Neural progenitor cell (in vitro differentiated cells): Measurements from ENCODE around the gene SLC9A5.

ENCODE experiments used
- EZH2 ChIP-seq: fragments of 200-600 bp; sonication (generic); IDR thresholded peaks from 2 replicates; pipeline ENCODE4 v1.6.1; 2017; ENCODE audit warnings: antibody characterized with exemption, mild to moderate bottlenecking, moderate library complexity
- EZH2phosphoT487 ChIP-seq: fragments of 200-600 bp; sonication (generic); IDR thresholded peaks from 2 replicates; pipeline ENCODE4 v1.6.1; 2017; ENCODE audit warnings: antibody characterized with exemption
- TF ChIP-seq, protein P1 (sequence below): fragments of 200-600 bp; sonication (generic); IDR thresholded peaks from 2 replicates; pipeline ENCODE4 v1.5.1; 2017; ENCODE audit warnings: antibody characterized with exemption, mild to moderate bottlenecking

DNA sequence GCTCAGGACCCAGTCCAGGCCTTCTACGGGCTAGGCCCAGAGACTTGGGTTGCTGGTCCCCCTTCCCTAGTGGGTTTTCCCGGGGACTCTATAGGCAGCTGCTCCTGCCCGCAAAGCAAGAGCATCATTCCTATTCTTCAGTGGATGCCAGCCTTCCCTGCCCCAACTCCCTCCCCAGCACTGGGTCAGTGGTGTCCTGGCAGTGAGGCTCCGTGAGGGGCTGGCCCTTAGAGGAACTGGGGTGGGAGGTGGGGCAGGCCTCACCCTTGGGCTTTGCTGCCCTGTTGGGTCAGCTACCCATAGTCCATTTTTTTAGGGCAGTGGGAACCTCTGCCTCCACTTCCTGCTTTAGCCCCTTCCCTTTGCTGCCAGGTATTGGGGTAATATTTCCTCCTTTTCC is 22.7 kb downstream of the SLC9A5 start:
- TF ChIP-seq, protein P1, sequence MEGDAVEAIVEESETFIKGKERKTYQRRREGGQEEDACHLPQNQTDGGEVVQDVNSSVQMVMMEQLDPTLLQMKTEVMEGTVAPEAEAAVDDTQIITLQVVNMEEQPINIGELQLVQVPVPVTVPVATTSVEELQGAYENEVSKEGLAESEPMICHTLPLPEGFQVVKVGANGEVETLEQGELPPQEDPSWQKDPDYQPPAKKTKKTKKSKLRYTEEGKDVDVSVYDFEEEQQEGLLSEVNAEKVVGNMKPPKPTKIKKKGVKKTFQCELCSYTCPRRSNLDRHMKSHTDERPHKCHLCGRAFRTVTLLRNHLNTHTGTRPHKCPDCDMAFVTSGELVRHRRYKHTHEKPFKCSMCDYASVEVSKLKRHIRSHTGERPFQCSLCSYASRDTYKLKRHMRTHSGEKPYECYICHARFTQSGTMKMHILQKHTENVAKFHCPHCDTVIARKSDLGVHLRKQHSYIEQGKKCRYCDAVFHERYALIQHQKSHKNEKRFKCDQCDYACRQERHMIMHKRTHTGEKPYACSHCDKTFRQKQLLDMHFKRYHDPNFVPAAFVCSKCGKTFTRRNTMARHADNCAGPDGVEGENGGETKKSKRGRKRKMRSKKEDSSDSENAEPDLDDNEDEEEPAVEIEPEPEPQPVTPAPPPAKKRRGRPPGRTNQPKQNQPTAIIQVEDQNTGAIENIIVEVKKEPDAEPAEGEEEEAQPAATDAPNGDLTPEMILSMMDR: no peak
- TF ChIP-seq EZH2: no peak
- TF ChIP-seq EZH2phosphoT487: no peak
